GM18907 (cell line): ENCODE measurements around the gene CFAP157.

ENCODE experiments used
- ATAC-seq: cut with Tn5 transposase; IDR thresholded peaks from one replicate; pipeline ENCODE4 v1.9.1; 2021; ENCODE audit warnings: mild to moderate bottlenecking, moderate library complexity; ENCODE audit not compliant: unreplicated experiment

The CFAP157 gene

DNA sequence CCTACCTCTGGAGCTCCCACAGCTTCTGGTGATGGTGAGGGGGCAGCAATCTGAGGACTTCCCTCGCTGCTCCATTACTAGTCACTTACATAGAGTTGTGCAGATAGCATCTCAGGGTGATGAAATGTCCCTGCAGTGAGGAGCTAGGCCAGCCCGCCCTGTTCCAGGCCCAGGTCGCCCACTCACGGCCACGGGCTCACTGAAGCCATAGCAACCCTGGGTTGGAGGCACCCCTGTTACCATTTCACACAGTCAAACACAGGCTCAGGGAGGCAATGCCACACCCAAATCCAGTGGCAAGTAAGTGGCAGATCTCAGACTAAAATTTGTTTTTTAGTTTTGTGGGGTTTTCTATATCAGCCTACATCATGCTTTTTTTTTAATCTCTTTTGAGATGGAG, 52.1 kb downstream of the CFAP157 start:
- no peak for ATAC-seq

GRCh38 chr9:127761061-127761460, 54.3 kb downstream of the CFAP157 start:
- ATAC-seq: no peak

GRCh38 chr9:127761491-127761956, 54.7 kb downstream of the CFAP157 start:
- ATAC-seq: no peak

DNA sequence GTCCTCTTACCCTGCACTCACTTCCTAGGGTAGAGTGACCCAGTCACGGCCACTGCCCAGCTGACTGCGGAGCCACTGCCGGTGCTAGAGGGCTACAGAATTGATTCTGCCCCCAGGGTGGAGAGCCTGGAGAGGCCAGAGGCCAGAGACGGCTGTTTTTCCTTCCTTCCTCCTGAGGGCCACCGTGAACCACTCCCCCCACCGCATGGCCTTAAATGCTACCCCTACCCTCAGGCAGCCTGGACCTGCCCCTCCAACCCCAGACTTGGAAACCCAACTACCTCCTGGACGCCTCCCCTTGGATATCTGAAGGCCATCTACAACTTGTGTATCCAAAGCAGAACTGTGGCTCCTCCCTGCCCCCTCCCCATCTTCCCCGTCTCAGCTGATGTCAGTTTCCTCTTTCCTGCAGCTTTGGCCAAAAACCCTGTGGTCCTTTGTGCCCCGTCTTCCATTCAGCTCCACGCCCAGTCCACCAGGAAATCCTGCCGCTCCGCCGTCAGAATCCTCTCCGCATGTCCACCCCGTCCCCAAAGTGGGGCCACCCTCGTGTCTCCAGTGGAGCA, 55.4 kb downstream of the CFAP157 start:
- no peak for ATAC-seq

- no peak for ATAC-seq
Observed at GRCh38 chr9:127763918-127764384, 57.2 kb downstream of the CFAP157 start.

- ATAC-seq: no peak
Observed at GRCh38 chr9:127765418-127765817, 58.6 kb downstream of the CFAP157 start.
